ENCODE results near the gene RAD51D.

DNA sequence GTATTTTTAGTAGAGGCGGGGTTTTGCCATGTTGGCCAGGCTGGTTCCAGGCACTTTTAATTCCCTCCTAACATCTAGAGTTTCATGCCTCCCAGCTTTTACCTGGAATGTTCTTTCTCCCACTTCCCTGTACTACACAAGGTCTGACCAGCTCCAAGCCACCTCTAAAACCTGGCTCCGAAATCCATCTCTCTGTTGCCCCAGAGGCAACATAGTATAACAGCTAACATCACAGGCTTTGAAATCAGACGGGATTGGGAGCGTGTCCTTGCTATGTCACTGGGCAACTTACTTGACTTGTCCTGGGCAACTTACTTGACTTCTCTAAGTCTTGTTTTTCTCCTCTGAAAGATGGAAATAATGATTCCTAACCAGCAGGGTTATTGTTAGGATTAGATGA lies 43.1 kb upstream of the RAD51D start:
- TF ChIP-seq, protein P1, sequence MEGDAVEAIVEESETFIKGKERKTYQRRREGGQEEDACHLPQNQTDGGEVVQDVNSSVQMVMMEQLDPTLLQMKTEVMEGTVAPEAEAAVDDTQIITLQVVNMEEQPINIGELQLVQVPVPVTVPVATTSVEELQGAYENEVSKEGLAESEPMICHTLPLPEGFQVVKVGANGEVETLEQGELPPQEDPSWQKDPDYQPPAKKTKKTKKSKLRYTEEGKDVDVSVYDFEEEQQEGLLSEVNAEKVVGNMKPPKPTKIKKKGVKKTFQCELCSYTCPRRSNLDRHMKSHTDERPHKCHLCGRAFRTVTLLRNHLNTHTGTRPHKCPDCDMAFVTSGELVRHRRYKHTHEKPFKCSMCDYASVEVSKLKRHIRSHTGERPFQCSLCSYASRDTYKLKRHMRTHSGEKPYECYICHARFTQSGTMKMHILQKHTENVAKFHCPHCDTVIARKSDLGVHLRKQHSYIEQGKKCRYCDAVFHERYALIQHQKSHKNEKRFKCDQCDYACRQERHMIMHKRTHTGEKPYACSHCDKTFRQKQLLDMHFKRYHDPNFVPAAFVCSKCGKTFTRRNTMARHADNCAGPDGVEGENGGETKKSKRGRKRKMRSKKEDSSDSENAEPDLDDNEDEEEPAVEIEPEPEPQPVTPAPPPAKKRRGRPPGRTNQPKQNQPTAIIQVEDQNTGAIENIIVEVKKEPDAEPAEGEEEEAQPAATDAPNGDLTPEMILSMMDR (IDR thresholded peaks at IDR 0.05), result no peak
- TF ChIP-seq POLR2AphosphoS5 (IDR thresholded peaks at IDR 0.05) (no peak), POLR2A (IDR thresholded peaks at IDR 0.05) (no peak)
